ENCODE measurements around the gene CCDC174. TPM values are rescaled to one million over a fixed set of nuclear protein-coding genes. Genes with fewer than 3 reads are reported as not detected.

Gene CCDC174
- total RNA-seq, 1 experiment from 2014 or later, result 22.1 TPM

GRCh38 chr3:14703128-14703750, 51.7 kb downstream of the CCDC174 start:
- DNase-seq (ENCODE audit: low spot score), result no peak

- no peak for DNase-seq (ENCODE audit: low spot score)
These were observed 52.2 kb downstream of the CCDC174 start for GRCh38 chr3:14703791-14704190.

- no peak for DNase-seq (ENCODE audit: low spot score)
These were observed 54.5 kb downstream of the CCDC174 start for GRCh38 chr3:14706096-14706495.

GRCh38 chr3:14716591-14716990, 65.0 kb downstream of the CCDC174 start:
- peak; percentile 76 for DNase-seq (ENCODE audit: low spot score)

GRCh38 chr3:14717307-14717706, 65.7 kb downstream of the CCDC174 start:
- DNase-seq (ENCODE audit: low spot score), result no peak

GRCh38 chr3:14718539-14718938, 67.0 kb downstream of the CCDC174 start:
- no peak for DNase-seq (ENCODE audit: low spot score)

- no peak for DNase-seq (ENCODE audit: low spot score)
These were observed 67.4 kb downstream of the CCDC174 start for GRCh38 chr3:14719006-14719405.

- no peak for DNase-seq (ENCODE audit: low spot score)
These were observed 69.7 kb downstream of the CCDC174 start for GRCh38 chr3:14721126-14721864.

Other genes with a start within 250 kb of the CCDC174 start
- gene SLC6A6, start 249.2 kb upstream of the CCDC174 start, total RNA-seq (2014; rRNA removed; shearing (Covaris generic)), result 26.0 and 34.2 TPM in 2 replicates
- 0.10 TPM in 1 of 2 replicates, not detected in the other for gene GRIP2, start 111.4 kb upstream of the CCDC174 start, total RNA-seq (2014; rRNA removed; shearing (Covaris generic))
- gene C3orf20, start 23.4 kb downstream of the CCDC174 start, total RNA-seq (2014; rRNA removed; shearing (Covaris generic)), result not detected in 2 replicates
- not detected in 2 replicates for gene FGD5, start 167.2 kb downstream of the CCDC174 start, total RNA-seq (2014; rRNA removed; shearing (Covaris generic))